ENCODE results near the gene PRRC1. TPM values are rescaled to one million over a fixed set of nuclear protein-coding genes. Genes with fewer than 3 reads are reported as not detected.

Gene PRRC1
- total RNA-seq, 1 experiment from 2014 or later, result 77.9 TPM

DNA sequence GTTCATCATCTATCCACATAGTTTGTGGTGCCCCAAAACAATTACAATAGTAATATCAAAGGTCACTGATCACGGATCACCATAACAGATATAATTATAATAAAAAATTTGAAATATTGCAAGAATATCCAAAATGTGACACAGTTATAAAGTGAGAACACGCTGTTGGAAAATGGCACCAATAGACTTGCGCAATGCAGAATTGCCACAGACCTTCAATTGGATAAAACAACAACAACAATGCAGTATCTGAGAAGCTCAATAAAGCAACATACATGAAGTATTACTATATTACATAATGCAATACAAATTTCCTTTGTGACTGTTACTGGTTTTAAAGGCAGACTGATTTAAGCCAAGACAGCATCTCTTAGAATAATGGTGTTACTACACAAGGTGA lies 44.7 kb upstream of the PRRC1 start (continued):
- TF ChIP-seq, protein P1, sequence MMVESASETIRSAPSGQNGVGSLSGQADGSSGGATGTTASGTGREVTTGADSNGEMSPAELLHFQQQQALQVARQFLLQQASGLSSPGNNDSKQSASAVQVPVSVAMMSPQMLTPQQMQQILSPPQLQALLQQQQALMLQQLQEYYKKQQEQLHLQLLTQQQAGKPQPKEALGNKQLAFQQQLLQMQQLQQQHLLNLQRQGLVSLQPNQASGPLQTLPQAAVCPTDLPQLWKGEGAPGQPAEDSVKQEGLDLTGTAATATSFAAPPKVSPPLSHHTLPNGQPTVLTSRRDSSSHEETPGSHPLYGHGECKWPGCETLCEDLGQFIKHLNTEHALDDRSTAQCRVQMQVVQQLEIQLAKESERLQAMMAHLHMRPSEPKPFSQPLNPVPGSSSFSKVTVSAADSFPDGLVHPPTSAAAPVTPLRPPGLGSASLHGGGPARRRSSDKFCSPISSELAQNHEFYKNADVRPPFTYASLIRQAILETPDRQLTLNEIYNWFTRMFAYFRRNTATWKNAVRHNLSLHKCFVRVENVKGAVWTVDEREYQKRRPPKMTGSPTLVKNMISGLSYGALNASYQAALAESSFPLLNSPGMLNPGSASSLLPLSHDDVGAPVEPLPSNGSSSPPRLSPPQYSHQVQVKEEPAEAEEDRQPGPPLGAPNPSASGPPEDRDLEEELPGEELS (CRISPR knock-in tag; IDR thresholded peaks at IDR 0.05), result no peak
- TF ChIP-seq NFATC4 (CRISPR knock-in tag; IDR thresholded peaks at IDR 0.05) (no peak), ZNF671 (CRISPR knock-in tag; IDR thresholded peaks at IDR 0.05) (no peak), TCF7 (CRISPR knock-in tag; IDR thresholded peaks at IDR 0.05; ENCODE audit: low read depth) (no peak)
- TF ChIP-seq, protein P2, sequence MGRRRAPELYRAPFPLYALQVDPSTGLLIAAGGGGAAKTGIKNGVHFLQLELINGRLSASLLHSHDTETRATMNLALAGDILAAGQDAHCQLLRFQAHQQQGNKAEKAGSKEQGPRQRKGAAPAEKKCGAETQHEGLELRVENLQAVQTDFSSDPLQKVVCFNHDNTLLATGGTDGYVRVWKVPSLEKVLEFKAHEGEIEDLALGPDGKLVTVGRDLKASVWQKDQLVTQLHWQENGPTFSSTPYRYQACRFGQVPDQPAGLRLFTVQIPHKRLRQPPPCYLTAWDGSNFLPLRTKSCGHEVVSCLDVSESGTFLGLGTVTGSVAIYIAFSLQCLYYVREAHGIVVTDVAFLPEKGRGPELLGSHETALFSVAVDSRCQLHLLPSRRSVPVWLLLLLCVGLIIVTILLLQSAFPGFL (CRISPR knock-in tag; IDR thresholded peaks at IDR 0.05; ENCODE audit: borderline replicate concordance), result no peak
- TF ChIP-seq, protein P3, sequence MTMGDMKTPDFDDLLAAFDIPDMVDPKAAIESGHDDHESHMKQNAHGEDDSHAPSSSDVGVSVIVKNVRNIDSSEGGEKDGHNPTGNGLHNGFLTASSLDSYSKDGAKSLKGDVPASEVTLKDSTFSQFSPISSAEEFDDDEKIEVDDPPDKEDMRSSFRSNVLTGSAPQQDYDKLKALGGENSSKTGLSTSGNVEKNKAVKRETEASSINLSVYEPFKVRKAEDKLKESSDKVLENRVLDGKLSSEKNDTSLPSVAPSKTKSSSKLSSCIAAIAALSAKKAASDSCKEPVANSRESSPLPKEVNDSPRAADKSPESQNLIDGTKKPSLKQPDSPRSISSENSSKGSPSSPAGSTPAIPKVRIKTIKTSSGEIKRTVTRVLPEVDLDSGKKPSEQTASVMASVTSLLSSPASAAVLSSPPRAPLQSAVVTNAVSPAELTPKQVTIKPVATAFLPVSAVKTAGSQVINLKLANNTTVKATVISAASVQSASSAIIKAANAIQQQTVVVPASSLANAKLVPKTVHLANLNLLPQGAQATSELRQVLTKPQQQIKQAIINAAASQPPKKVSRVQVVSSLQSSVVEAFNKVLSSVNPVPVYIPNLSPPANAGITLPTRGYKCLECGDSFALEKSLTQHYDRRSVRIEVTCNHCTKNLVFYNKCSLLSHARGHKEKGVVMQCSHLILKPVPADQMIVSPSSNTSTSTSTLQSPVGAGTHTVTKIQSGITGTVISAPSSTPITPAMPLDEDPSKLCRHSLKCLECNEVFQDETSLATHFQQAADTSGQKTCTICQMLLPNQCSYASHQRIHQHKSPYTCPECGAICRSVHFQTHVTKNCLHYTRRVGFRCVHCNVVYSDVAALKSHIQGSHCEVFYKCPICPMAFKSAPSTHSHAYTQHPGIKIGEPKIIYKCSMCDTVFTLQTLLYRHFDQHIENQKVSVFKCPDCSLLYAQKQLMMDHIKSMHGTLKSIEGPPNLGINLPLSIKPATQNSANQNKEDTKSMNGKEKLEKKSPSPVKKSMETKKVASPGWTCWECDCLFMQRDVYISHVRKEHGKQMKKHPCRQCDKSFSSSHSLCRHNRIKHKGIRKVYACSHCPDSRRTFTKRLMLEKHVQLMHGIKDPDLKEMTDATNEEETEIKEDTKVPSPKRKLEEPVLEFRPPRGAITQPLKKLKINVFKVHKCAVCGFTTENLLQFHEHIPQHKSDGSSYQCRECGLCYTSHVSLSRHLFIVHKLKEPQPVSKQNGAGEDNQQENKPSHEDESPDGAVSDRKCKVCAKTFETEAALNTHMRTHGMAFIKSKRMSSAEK (CRISPR knock-in tag; IDR thresholded peaks at IDR 0.05; ENCODE audit: borderline replicate concordance), result no peak
- TF ChIP-seq, protein P4, sequence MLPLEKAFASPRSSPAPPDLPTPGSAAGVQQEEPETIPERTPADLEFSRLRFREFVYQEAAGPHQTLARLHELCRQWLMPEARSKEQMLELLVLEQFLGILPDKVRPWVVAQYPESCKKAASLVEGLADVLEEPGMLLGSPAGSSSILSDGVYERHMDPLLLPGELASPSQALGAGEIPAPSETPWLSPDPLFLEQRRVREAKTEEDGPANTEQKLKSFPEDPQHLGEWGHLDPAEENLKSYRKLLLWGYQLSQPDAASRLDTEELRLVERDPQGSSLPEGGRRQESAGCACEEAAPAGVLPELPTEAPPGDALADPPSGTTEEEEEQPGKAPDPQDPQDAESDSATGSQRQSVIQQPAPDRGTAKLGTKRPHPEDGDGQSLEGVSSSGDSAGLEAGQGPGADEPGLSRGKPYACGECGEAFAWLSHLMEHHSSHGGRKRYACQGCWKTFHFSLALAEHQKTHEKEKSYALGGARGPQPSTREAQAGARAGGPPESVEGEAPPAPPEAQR (CRISPR knock-in tag; IDR thresholded peaks at IDR 0.05), result no peak
- TF ChIP-seq, protein P5, sequence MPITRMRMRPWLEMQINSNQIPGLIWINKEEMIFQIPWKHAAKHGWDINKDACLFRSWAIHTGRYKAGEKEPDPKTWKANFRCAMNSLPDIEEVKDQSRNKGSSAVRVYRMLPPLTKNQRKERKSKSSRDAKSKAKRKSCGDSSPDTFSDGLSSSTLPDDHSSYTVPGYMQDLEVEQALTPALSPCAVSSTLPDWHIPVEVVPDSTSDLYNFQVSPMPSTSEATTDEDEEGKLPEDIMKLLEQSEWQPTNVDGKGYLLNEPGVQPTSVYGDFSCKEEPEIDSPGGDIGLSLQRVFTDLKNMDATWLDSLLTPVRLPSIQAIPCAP (CRISPR knock-in tag; IDR thresholded peaks at IDR 0.05), result no peak

DNA sequence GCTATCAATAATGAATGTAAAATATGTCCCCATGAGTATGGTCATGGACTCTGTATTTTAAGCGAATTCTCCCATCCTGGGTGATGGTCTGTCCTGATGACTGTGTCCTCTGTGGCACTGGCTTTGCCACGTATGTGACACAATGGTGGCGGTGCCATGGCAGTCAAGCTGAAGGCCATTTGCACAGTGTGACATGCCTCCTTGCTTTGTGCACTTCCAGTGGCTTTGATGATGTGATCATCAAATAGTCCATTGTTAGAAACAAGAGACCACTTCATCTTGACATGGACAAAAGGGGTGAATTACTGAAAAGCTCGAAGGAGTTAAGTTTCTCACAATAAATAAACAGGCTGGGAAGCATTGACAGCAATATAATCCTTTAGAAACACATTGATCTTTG lies 31.0 kb upstream of the PRRC1 start:
- H3K27ac Mint-ChIP-seq, result no peak overlapping the region
- H3K4me3 Mint-ChIP-seq, result no peak overlapping the region
- no peak for DNase-seq (ENCODE audit: low spot score)
- POLR2A ChIA-PET, result no interaction called here
- peaks cover 15% of the 10 kb centered on the region for H3K36me3 Mint-ChIP-seq
- H3K27me3 Mint-ChIP-seq (ENCODE audit: low read depth), result peaks cover 5% of the 10 kb centered on the region; the same call in 1 of the 2 replicates
- ATAC-seq, result no peak
- peaks cover 17% of the 10 kb centered on the region for H3K9me3 Mint-ChIP-seq
- CTCF ChIA-PET, result no interaction called here
- no peaks in the 10 kb centered on the region for H3K4me1 Mint-ChIP-seq
- TF ChIP-seq FOXK1 (CRISPR knock-in tag; IDR thresholded peaks at IDR 0.05) (no peak), ZNF671 (CRISPR knock-in tag; IDR thresholded peaks at IDR 0.05) (no peak), RORB (CRISPR knock-in tag; IDR thresholded peaks at IDR 0.05) (no peak), ZNF423 (CRISPR knock-in tag; IDR thresholded peaks at IDR 0.05) (no peak), NR1H2 (CRISPR knock-in tag; IDR thresholded peaks at IDR 0.05) (no peak), NFYB (CRISPR knock-in tag; conservative IDR thresholded peaks at IDR 0.05; ENCODE audit: low read depth) (no peak)
- TF ChIP-seq, protein P6, sequence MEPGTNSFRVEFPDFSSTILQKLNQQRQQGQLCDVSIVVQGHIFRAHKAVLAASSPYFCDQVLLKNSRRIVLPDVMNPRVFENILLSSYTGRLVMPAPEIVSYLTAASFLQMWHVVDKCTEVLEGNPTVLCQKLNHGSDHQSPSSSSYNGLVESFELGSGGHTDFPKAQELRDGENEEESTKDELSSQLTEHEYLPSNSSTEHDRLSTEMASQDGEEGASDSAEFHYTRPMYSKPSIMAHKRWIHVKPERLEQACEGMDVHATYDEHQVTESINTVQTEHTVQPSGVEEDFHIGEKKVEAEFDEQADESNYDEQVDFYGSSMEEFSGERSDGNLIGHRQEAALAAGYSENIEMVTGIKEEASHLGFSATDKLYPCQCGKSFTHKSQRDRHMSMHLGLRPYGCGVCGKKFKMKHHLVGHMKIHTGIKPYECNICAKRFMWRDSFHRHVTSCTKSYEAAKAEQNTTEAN (CRISPR knock-in tag; IDR thresholded peaks at IDR 0.05), result no peak
- TF ChIP-seq, protein P7, sequence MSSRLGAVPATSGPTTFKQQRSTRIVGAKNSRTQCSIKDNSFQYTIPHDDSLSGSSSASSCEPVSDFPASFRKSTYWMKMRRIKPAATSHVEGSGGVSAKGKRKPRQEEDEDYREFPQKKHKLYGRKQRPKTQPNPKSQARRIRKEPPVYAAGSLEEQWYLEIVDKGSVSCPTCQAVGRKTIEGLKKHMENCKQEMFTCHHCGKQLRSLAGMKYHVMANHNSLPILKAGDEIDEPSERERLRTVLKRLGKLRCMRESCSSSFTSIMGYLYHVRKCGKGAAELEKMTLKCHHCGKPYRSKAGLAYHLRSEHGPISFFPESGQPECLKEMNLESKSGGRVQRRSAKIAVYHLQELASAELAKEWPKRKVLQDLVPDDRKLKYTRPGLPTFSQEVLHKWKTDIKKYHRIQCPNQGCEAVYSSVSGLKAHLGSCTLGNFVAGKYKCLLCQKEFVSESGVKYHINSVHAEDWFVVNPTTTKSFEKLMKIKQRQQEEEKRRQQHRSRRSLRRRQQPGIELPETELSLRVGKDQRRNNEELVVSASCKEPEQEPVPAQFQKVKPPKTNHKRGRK (CRISPR knock-in tag; IDR thresholded peaks at IDR 0.05; ENCODE audit: borderline replicate concordance), result no peak
- TF ChIP-seq, protein P8, sequence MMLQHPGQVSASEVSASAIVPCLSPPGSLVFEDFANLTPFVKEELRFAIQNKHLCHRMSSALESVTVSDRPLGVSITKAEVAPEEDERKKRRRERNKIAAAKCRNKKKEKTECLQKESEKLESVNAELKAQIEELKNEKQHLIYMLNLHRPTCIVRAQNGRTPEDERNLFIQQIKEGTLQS (CRISPR knock-in tag; conservative IDR thresholded peaks at IDR 0.05), result no peak
- TF ChIP-seq, protein P9, sequence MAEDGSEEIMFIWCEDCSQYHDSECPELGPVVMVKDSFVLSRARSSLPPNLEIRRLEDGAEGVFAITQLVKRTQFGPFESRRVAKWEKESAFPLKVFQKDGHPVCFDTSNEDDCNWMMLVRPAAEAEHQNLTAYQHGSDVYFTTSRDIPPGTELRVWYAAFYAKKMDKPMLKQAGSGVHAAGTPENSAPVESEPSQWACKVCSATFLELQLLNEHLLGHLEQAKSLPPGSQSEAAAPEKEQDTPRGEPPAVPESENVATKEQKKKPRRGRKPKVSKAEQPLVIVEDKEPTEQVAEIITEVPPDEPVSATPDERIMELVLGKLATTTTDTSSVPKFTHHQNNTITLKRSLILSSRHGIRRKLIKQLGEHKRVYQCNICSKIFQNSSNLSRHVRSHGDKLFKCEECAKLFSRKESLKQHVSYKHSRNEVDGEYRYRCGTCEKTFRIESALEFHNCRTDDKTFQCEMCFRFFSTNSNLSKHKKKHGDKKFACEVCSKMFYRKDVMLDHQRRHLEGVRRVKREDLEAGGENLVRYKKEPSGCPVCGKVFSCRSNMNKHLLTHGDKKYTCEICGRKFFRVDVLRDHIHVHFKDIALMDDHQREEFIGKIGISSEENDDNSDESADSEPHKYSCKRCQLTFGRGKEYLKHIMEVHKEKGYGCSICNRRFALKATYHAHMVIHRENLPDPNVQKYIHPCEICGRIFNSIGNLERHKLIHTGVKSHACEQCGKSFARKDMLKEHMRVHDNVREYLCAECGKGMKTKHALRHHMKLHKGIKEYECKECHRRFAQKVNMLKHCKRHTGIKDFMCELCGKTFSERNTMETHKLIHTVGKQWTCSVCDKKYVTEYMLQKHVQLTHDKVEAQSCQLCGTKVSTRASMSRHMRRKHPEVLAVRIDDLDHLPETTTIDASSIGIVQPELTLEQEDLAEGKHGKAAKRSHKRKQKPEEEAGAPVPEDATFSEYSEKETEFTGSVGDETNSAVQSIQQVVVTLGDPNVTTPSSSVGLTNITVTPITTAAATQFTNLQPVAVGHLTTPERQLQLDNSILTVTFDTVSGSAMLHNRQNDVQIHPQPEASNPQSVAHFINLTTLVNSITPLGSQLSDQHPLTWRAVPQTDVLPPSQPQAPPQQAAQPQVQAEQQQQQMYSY (CRISPR knock-in tag; IDR thresholded peaks at IDR 0.05), result no peak
- TF ChIP-seq, protein P10, sequence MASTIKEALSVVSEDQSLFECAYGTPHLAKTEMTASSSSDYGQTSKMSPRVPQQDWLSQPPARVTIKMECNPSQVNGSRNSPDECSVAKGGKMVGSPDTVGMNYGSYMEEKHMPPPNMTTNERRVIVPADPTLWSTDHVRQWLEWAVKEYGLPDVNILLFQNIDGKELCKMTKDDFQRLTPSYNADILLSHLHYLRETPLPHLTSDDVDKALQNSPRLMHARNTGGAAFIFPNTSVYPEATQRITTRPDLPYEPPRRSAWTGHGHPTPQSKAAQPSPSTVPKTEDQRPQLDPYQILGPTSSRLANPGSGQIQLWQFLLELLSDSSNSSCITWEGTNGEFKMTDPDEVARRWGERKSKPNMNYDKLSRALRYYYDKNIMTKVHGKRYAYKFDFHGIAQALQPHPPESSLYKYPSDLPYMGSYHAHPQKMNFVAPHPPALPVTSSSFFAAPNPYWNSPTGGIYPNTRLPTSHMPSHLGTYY (CRISPR knock-in tag; IDR thresholded peaks at IDR 0.05), result no peak
